ENCODE results near the gene SLC35B2.
"Not testable (repeated sequence)": the region's sequence is repeated elsewhere in the genome, so short reads cannot be mapped to it uniquely, and the experiment has no call there.

SLC35B2 gene

GRCh38 chr6:44233567-44234100 is 23.7 kb downstream of the SLC35B2 start:
- no peak for DNase-seq

GRCh38 chr6:44232676-44233566 is 24.4 kb downstream of the SLC35B2 start:
- DNase-seq = no peak

GRCh38 chr6:44231426-44231825 is 25.9 kb downstream of the SLC35B2 start:
- not testable (repeated sequence) for DNase-seq

- DNase-seq = no peak
Measured at GRCh38 chr6:44230034-44230675, 27.2 kb downstream of the SLC35B2 start.

- DNase-seq = no peak
Measured at GRCh38 chr6:44229376-44230033, 27.8 kb downstream of the SLC35B2 start.

- DNase-seq = no peak
Measured at GRCh38 chr6:44228836-44229235, 28.5 kb downstream of the SLC35B2 start.

- DNase-seq = no peak
Measured at GRCh38 chr6:44228433-44228832, 28.9 kb downstream of the SLC35B2 start.

GRCh38 chr6:44228031-44228430 is 29.3 kb downstream of the SLC35B2 start:
- DNase-seq = no peak

GRCh38 chr6:44227148-44227793 is 30.1 kb downstream of the SLC35B2 start:
- DNase-seq = no peak

- no peak for DNase-seq
Measured at GRCh38 chr6:44226368-44227147, 30.8 kb downstream of the SLC35B2 start.

- no peak for DNase-seq
Measured at GRCh38 chr6:44225579-44226325, 31.6 kb downstream of the SLC35B2 start.

- DNase-seq = no peak
Measured at GRCh38 chr6:44224965-44225305, 32.4 kb downstream of the SLC35B2 start.

- no peak for DNase-seq
Measured at GRCh38 chr6:44224029-44224964, 33.0 kb downstream of the SLC35B2 start.

GRCh38 chr6:44223319-44224028 is 33.9 kb downstream of the SLC35B2 start, which contains the start of gene SLC29A1:
Gene SLC29A1 (plus strand): TSS chr6:44223595. CDS start chr6:44227314, 3,719 bp downstream.
- peak; percentile 68 to 83 (median 75) for DNase-seq

GRCh38 chr6:44222486-44223318 is 34.6 kb downstream of the SLC35B2 start:
- DNase-seq = no peak

- no peak for DNase-seq
Measured at GRCh38 chr6:44221961-44222335, 35.4 kb downstream of the SLC35B2 start.

- DNase-seq = peak; percentile 48 to 78 (median 67)
Measured at GRCh38 chr6:44221291-44221960, 35.9 kb downstream of the SLC35B2 start.

- DNase-seq = no peak
Measured at GRCh38 chr6:44220913-44221290, 36.4 kb downstream of the SLC35B2 start.

Data from T-helper 1 cell (primary cell).